ENCODE results near the gene WDR27. TPM values are rescaled to one million over a fixed set of nuclear protein-coding genes. Genes with fewer than 3 reads are reported as not detected.

WDR27 gene
- polyA plus RNA-seq, 1 donor from 2014 or later: 35.8 TPM

DNA sequence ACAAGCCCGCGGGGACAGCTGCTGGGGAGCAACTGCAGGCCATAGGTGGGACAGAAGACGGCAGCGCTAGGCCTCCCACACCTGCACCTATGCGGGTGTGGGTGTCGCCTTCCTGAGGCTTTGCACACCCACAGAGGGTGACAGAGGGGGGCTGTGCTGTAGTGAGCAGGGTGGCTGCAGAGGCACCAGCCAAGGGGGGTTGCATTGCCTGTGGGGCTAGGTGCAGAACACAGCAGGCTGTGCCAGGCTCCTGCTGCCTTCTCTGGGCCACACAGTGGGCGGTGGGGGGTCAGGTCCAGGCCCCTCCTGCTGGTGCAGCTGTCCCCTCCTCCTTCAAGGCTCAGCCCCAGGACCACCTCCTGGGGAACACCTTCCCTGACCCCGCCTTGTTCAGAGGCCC is 75.7 kb downstream of the WDR27 start:
- no peak overlapping the region for H3K4me3 ChIP-seq (ENCODE audit: low read length)
- H3K27ac ChIP-seq (ENCODE audit: low read length): no peak overlapping the region
- no peaks in the 10 kb centered on the region for H3K79me2 ChIP-seq (replicated peaks; ENCODE audit: insufficient read depth, low read length)
- no peaks in the 10 kb centered on the region for H4K20me1 ChIP-seq (ENCODE audit: insufficient read depth)
- no peaks in the 10 kb centered on the region for H3F3A ChIP-seq (ENCODE audit: insufficient read depth, low read length, poor library complexity, severe bottlenecking)
- H3K9ac ChIP-seq (ENCODE audit: low read length): no peak overlapping the region
- H2AFZ ChIP-seq (ENCODE audit: low read depth, low read length): no peak overlapping the region
- no peak overlapping the region for H3K4me2 ChIP-seq (ENCODE audit: low read length)
- TF ChIP-seq, protein P1, sequence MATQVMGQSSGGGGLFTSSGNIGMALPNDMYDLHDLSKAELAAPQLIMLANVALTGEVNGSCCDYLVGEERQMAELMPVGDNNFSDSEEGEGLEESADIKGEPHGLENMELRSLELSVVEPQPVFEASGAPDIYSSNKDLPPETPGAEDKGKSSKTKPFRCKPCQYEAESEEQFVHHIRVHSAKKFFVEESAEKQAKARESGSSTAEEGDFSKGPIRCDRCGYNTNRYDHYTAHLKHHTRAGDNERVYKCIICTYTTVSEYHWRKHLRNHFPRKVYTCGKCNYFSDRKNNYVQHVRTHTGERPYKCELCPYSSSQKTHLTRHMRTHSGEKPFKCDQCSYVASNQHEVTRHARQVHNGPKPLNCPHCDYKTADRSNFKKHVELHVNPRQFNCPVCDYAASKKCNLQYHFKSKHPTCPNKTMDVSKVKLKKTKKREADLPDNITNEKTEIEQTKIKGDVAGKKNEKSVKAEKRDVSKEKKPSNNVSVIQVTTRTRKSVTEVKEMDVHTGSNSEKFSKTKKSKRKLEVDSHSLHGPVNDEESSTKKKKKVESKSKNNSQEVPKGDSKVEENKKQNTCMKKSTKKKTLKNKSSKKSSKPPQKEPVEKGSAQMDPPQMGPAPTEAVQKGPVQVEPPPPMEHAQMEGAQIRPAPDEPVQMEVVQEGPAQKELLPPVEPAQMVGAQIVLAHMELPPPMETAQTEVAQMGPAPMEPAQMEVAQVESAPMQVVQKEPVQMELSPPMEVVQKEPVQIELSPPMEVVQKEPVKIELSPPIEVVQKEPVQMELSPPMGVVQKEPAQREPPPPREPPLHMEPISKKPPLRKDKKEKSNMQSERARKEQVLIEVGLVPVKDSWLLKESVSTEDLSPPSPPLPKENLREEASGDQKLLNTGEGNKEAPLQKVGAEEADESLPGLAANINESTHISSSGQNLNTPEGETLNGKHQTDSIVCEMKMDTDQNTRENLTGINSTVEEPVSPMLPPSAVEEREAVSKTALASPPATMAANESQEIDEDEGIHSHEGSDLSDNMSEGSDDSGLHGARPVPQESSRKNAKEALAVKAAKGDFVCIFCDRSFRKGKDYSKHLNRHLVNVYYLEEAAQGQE (IDR thresholded peaks at IDR 0.05; ENCODE audit: borderline replicate concordance): no peak
- TF ChIP-seq, protein P2, sequence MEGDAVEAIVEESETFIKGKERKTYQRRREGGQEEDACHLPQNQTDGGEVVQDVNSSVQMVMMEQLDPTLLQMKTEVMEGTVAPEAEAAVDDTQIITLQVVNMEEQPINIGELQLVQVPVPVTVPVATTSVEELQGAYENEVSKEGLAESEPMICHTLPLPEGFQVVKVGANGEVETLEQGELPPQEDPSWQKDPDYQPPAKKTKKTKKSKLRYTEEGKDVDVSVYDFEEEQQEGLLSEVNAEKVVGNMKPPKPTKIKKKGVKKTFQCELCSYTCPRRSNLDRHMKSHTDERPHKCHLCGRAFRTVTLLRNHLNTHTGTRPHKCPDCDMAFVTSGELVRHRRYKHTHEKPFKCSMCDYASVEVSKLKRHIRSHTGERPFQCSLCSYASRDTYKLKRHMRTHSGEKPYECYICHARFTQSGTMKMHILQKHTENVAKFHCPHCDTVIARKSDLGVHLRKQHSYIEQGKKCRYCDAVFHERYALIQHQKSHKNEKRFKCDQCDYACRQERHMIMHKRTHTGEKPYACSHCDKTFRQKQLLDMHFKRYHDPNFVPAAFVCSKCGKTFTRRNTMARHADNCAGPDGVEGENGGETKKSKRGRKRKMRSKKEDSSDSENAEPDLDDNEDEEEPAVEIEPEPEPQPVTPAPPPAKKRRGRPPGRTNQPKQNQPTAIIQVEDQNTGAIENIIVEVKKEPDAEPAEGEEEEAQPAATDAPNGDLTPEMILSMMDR (IDR thresholded peaks at IDR 0.05; ENCODE audit: poor library complexity, severe bottlenecking): no peak
- TF ChIP-seq TAF1 (IDR thresholded peaks at IDR 0.05; ENCODE audit: low read depth): no peak
- TF ChIP-seq EP300 (conservative IDR thresholded peaks at IDR 0.05; ENCODE audit: poor library complexity, severe bottlenecking): no peak
- no peak for TF ChIP-seq POLR2AphosphoS5 (IDR thresholded peaks at IDR 0.05)
- no peak for TF ChIP-seq EZH2 (IDR thresholded peaks at IDR 0.05; ENCODE audit: borderline replicate concordance, insufficient read depth, low read length, poor library complexity, severe bottlenecking)
- TF ChIP-seq SMC3 (conservative IDR thresholded peaks at IDR 0.05; ENCODE audit: poor library complexity): no peak
- TF ChIP-seq MXI1 (conservative IDR thresholded peaks at IDR 0.05; ENCODE audit: poor library complexity, severe bottlenecking): no peak
- no peak for TF ChIP-seq RAD21 (conservative IDR thresholded peaks at IDR 0.05)
- no peaks in the 10 kb centered on the region for H3K9me2 ChIP-seq (ENCODE audit: insufficient read depth, low read length)
- H3K9me3 ChIP-seq (ENCODE audit: low read length): no peaks in the 10 kb centered on the region
- H3K36me3 ChIP-seq (ENCODE audit: insufficient read depth, low read length): no peaks in the 10 kb centered on the region
- no peaks in the 10 kb centered on the region for H3K27me3 ChIP-seq (ENCODE audit: insufficient read depth, low read depth, low read length)

DNA sequence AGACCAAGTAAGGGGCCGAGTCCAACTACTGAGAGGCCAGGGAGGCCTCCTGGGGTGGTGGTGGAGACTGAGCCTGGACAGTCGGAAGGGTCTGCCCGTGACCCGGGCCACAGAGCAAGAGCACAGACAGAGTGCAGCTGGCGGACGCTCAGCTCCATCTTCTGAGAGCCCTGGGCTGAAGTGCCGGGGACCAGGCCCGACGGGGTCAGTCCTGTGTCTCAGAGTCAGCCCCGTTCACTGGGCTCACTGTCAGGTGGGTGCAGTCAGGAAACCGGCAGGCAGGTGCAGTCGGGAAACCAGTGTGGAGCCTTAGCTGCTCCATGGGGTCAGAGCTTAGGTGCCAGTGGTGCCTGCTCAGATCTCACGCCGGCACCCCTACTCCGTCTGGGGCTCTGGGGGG is 76.5 kb downstream of the WDR27 start:
- TF ChIP-seq, protein P2 (IDR thresholded peaks at IDR 0.05; ENCODE audit: poor library complexity, severe bottlenecking): no peak
- TF ChIP-seq RAD21 (conservative IDR thresholded peaks at IDR 0.05): no peak
- TF ChIP-seq SMC3 (conservative IDR thresholded peaks at IDR 0.05; ENCODE audit: poor library complexity): no peak
- no peak for TF ChIP-seq POLR2AphosphoS5 (IDR thresholded peaks at IDR 0.05)
- TF ChIP-seq EP300 (conservative IDR thresholded peaks at IDR 0.05; ENCODE audit: poor library complexity, severe bottlenecking): no peak
- TF ChIP-seq MXI1 (conservative IDR thresholded peaks at IDR 0.05; ENCODE audit: poor library complexity, severe bottlenecking): no peak
- TF ChIP-seq EZH2 (IDR thresholded peaks at IDR 0.05; ENCODE audit: borderline replicate concordance, insufficient read depth, low read length, poor library complexity, severe bottlenecking): no peak
- TF ChIP-seq, protein P1 (IDR thresholded peaks at IDR 0.05; ENCODE audit: borderline replicate concordance): no peak
- TF ChIP-seq TAF1 (IDR thresholded peaks at IDR 0.05; ENCODE audit: low read depth): no peak
- Histone ChIP-seq H3K4me3 (ENCODE audit: low read length) (no peak overlapping the region), H3K79me2 (replicated peaks; ENCODE audit: insufficient read depth, low read length) (no peaks in the 10 kb centered on the region), H3K27ac (ENCODE audit: low read length) (no peak overlapping the region), H2AFZ (ENCODE audit: low read depth, low read length) (no peak overlapping the region), H3F3A (ENCODE audit: insufficient read depth, low read length, poor library complexity, severe bottlenecking) (no peaks in the 10 kb centered on the region), H3K27me3 (ENCODE audit: insufficient read depth, low read depth, low read length) (no peaks in the 10 kb centered on the region), H3K9me3 (ENCODE audit: low read length) (no peaks in the 10 kb centered on the region), H3K36me3 (ENCODE audit: insufficient read depth, low read length) (no peaks in the 10 kb centered on the region), H4K20me1 (ENCODE audit: insufficient read depth) (no peaks in the 10 kb centered on the region), H3K9ac (ENCODE audit: low read length) (no peak overlapping the region), H3K4me2 (ENCODE audit: low read length) (no peak overlapping the region), H3K9me2 (ENCODE audit: insufficient read depth, low read length) (no peaks in the 10 kb centered on the region)

Measured in neural cell (in vitro differentiated cells).